GM21367 (cell line): ENCODE measurements around the gene SLC6A3.
"Not testable (repeated sequence)": the region's sequence is repeated elsewhere in the genome, so short reads cannot be mapped to it uniquely, and the experiment has no call there.

Experiments
- ATAC-seq: cut with Tn5 transposase; IDR thresholded peaks from one replicate; pipeline ENCODE4 v1.9.1; 2021; ENCODE audit not compliant: unreplicated experiment

The SLC6A3 gene

GRCh38 chr5:1465117-1465516, 19.9 kb upstream of the SLC6A3 start:
- ATAC-seq = no peak

GRCh38 chr5:1464511-1464910, 19.3 kb upstream of the SLC6A3 start:
- no peak for ATAC-seq

- ATAC-seq = no peak
Measured at GRCh38 chr5:1464096-1464446, 18.8 kb upstream of the SLC6A3 start.

- ATAC-seq = no peak
Measured at GRCh38 chr5:1463326-1464095, 18.3 kb upstream of the SLC6A3 start.

GRCh38 chr5:1462358-1462757, 17.1 kb upstream of the SLC6A3 start:
- ATAC-seq = no peak

GRCh38 chr5:1461396-1461795, 16.2 kb upstream of the SLC6A3 start:
- ATAC-seq = no peak

GRCh38 chr5:1460054-1460682, 14.9 kb upstream of the SLC6A3 start:
- ATAC-seq = no peak

GRCh38 chr5:1459435-1459834, 14.2 kb upstream of the SLC6A3 start:
- not testable (repeated sequence) for ATAC-seq

- not testable (repeated sequence) for ATAC-seq
Measured at GRCh38 chr5:1456110-1456881, 11.1 kb upstream of the SLC6A3 start.

GRCh38 chr5:1453613-1454012, 8.4 kb upstream of the SLC6A3 start:
- no peak for ATAC-seq

GRCh38 chr5:1449081-1449630, 3.9 kb upstream of the SLC6A3 start:
- ATAC-seq = no peak

- no peak for ATAC-seq
Measured at GRCh38 chr5:1448511-1449011, 3.3 kb upstream of the SLC6A3 start.

GRCh38 chr5:1447671-1448361, 2.6 kb upstream of the SLC6A3 start:
- ATAC-seq = no peak

- ATAC-seq = no peak
Measured at GRCh38 chr5:1446602-1447343, 1.5 kb upstream of the SLC6A3 start.

- ATAC-seq = no peak
Measured at GRCh38 chr5:1445689-1446601, 705 bp upstream of the SLC6A3 start.

- no peak for ATAC-seq
Measured at GRCh38 chr5:1444361-1445189, 665 bp downstream of the SLC6A3 start.

- ATAC-seq = no peak
Measured at GRCh38 chr5:1443991-1444360, 1.3 kb downstream of the SLC6A3 start.

GRCh38 chr5:1443171-1443570, 2.1 kb downstream of the SLC6A3 start:
- no peak for ATAC-seq
